NCI-H510A treated with DMSO at 0.1 percent for 48 hours (cell line): ENCODE data around the gene SAMMSON.

Source experiments
- DNase-seq: peaks from one replicate; lab custom pipeline; 2025; lab: John Stamatoyannopoulos, UW

The SAMMSON gene

DNA sequence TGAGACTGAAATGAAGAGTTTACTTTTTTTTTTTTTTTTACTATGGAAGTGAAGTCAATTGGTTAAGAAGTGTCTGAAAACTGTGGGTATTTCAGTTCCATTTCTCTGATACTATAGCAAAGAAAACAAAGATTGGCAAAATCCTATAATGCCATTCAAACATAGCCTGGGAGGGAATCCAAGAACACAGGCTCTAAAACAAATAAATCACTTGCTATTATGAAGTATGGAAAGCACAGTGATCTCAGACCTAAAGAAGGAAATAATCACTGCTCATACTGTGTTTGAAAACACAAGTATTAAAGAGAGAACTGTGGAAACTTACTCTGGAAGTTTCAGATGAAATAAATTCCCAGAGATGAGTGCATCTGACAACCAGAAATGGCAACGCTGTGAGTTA, 12.0 kb downstream of the SAMMSON start:
- no peak for DNase-seq

DNA sequence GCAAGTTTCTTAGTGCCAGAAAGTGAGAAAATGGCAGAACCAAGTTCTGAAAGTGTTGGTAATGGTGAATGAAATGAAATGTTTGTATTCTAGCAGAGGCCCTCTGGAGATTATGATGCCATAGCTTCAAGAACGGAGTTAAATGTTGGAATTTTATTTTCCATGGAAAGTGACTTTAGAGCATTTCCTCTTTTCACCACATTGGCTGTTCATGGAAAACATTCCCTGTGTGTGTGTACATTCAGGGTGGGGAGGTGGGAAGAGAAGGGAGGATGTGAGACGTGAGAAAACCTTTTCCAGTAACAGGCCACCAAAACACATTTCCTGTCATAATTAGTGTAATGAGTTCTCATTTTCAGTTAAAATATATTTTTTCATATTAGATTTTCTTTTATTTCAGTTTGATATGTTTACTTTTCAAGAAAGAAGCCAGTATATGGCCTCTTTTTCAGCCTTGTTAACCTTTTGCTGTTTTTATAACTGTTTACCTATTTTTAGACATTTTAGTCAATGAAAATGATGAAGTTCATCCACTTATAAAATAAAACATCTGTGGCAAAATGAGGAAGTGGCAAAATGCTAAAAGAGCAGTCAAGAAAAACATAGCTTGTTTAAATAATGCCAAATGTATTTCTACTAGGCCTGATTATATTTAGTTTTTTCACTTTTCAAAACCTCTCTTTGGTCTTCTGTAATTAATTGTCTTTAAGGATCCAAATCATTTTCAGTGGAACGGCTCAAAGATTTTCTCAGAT, 21.6 kb downstream of the SAMMSON start:
- no peak for DNase-seq

DNA sequence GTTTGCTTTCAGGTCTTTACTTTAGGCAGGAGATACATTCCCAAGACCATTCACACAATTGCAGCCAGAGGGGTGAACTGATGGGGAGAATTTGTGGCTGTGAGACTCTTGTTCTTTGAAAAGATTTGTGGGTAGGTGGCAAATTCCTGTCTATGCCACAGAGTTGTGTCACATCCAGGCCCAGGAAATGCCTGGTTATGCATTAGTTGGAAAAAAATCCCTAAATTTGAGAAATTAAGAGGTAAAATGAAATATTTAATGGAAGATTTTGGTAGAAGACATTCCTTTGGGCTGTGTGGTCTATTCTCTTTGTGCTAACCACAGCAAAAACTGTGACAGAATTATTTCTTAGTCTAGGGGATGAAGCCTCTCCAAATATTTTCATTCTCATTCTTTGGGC, 28.8 kb downstream of the SAMMSON start:
- no peak for DNase-seq

DNA sequence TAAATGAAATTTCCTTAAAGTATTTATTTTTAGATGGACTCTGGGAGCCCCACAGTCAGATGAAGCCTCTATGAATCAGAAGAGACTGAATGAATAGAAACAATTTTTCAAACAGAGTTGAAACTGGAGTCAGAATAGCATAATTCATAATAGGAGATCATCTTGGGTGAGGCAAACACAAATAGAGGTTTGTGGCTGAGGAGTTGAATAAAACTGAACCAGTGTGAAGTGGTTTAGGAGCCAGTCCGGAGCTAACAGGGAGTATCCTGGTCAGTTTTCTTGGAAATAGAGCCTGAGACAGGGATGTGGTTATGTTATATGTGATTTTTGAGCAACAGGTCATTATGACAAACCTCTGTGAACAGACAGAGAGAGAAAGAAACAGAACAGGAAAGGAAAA, 39.2 kb downstream of the SAMMSON start:
- no peak for DNase-seq

DNA sequence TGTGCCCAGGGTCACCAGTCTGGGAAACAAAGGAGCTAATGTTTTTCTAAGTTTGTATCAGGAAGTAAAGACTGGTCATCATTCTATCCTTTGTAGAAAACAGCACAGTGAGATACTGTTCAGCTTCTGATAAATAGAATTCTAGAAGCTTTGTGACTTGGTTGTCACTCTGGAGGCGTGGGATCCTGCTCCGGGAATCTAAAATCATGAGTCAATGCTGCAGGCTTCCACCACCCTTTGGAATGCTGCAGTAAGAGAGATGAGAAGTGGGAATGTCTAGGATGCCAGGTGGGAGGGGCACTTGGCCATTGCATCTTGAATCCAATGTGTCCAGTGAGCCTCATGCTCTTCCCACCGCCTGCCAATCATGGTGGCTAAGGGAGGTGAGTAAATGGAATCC, 40.9 kb downstream of the SAMMSON start:
- no peak for DNase-seq

DNA sequence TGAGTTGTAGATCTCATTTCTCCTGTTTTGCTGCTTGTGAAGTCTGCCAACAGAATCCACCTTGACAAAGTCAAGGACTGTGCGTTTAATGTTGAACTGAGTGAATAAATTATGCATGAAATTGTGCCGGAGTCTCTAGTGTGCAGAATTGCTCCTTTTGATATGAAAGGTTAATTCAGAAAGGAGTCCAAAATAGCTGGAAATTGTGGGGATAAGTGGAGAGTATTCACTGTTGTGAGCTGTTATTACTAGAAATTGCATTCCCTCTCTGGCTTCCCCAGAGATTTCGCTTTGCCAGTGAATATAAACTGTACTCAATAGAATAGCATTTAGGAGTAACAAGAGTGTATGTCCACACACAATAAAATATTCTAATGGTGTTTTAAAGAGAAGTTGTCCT, 43.1 kb downstream of the SAMMSON start:
- no peak for DNase-seq

DNA sequence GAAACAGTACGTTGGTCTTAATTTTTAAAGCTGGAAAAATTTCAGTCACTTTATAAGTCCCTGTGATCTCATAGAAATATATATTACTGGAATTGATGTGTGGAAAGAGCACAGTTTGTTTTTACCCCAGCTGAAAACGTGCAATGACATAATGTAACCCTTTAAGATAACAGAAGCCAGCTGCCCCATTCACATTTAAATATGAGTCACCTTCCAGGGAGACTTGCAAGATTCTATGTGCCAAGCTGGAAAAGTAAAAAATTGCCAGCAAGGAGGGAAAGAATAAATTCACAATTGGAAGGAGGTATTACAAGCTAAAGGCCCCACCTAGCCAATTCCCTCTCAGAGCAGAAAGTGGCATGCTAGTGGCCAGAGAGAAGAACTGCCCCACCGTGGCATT, 50.2 kb downstream of the SAMMSON start:
- no peak for DNase-seq

DNA sequence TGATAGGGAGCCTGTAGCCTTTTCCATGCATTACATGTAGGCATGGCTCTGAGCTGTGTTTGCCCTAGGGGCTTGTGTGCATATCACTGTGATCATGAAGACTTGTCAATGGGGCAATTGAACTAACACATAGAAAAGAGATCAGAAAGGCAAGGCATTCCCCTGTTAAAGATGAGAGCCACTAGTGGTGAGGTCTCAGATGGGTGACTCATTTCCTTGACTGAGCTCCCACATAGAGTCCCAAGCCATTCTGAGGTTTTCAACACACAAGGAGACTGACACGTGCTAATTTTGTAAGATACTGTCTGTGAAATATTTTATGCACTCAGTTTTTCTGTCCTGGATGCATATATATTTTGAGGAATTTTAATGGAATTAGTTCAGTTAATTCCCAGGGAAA, 53.8 kb downstream of the SAMMSON start:
- DNase-seq: no peak

DNA sequence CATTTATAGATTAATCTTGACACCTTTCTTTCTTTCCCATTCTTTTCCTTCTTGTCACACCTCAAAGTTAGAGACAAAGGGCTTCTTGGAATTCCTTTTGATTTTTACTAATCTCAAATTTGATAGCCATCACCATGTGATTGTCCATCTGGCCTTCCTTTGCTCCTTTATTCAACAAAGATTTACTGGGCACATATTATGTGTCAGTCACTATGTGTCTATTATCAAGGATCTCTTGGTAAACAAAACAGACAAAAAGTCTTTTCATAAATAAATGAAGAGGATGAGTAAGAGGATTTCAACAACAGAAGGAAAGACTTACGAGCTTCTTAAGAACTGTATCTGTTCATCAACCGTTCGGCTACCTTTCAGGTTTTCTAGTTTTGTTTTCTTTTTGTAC, 56.5 kb downstream of the SAMMSON start:
- no peak for DNase-seq

DNA sequence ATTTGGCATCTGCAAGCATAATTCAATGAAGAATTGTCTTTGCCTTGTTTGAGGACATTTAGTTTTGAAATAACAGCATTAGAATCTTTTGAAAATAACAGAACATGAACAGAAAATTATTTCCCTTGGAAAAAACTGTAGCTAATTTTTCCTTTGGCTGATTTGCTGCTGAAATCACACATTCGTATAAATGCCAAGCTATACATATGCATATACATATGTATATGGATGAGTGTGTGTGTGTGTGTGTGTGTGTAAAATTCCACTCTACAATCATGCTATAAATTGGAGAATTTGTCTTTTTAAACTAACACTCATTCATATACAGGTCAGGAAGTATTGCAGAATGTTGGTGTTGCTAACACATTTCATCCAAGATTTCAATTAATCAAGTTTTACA, 57.9 kb downstream of the SAMMSON start:
- DNase-seq: no peak

DNA sequence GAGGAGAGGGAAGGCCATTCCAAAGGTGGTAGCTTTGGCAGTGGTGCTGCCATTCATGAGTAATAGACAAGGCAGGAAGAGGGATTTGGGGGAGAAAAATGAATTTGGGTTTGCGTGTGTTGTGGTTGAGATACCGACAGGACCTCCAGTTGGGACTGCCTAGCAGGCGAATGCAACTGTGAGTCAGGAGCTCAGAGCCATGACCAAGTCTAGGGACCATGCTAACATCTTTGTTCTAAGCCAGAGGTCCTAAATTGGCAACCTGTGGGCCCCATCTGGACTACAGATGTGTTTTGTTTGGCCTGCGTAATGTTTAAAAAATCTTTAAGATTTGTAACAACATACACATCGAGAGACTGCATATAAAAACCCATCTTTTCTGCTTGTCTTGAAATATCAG, 61.6 kb downstream of the SAMMSON start:
- no peak for DNase-seq

DNA sequence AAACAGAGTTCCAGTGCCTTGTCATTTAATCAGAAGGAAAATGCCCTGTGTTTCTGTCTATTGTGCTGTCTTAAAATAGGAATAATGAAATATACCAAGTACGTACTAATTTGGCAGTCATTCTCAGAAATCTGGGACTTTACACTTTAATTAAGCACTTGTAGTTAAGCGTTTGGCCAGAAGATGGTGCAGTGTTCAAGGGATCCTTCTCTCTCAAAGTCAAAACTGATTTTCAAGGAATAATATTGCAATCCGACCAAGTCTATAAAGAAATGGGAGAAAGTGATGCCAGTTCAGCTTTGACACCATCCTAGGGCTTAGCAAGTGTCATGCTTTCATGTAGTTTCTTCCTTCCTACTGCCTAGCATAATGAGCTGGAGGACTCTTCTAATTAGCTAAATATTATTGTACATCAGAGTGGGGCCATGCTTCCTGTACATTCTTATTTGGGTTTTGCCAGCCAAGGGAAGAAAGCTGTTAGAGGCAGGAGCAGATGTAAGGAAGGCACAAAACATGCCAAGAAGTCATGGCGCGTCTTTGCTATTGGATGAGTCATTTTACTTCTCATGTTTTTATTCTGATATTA, 64.8 kb downstream of the SAMMSON start:
- DNase-seq: peak; percentile 20

DNA sequence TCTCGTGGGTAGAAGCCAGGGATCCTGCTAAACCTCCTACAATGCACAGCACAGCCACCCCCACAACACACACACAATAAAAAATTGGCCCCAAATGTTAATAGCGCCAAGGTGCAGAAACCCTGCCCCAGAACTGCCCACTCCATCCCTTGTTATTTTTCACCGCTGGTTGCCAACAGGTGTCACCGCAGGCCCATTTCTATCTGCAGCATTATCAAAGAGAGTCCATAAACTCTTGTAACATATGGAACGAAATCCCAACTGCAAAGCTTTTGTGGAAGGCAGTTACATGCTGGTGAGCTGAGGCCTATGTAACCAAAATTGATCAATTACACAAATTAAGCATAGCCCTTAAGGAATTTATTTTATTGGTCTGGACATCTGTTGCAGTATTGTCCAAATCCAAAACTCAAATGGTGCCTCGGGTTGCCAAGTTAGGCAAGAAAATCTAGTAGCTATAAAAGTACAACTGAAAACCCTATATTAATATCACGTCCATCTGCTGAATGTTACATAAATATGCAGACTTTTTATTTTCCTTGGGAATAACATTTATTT, 66.2 kb downstream of the SAMMSON start:
- DNase-seq: no peak

DNA sequence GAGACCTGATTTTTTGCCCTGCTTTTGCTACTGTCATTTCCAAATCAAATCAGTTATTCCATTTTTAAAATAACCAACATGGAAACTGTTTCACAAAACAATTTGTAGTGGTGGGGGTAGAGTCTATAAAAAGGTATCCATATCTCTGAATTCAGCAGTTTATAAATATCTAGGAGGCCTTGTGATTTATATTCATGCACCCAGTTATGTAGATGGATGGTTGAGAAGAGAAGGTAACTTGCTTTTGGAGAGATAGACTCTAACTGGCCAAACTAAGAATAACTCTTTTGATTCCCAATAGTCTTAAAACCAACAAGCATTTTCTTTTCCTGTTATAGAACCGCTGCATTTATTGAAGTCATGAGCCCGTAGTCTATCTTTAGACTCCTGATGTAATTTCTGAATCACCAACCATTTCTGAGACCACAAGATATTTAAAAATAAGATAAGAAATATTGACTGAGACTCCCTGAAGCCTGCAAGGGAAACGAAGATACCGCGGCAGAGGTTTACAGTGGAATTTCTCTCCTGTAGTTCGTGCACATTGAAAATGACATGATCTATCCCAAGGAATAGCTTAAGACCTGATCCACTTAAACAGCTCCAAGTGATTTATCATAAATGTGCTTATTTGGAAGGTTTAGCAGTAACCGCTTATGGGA, 68.5 kb downstream of the SAMMSON start:
- DNase-seq: no peak

DNA sequence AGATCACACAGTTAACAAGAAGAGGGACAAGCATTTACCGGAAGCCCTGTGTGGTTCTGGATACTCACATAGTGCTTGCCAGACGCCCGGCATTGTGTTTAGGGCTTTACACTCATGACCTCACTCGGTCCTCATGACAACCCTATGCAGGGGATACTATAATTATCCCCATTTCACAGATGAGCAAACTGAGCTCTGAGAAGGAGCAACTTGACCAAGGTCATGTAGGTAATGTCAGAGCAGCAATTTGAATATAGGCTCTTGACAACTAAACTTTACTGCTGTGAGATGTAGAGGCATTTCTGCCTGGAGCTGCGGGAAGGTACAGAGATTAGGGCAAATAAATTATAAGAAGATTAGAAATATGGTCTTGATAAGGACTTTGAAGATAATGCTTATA, 70.0 kb downstream of the SAMMSON start:
- DNase-seq: no peak

DNA sequence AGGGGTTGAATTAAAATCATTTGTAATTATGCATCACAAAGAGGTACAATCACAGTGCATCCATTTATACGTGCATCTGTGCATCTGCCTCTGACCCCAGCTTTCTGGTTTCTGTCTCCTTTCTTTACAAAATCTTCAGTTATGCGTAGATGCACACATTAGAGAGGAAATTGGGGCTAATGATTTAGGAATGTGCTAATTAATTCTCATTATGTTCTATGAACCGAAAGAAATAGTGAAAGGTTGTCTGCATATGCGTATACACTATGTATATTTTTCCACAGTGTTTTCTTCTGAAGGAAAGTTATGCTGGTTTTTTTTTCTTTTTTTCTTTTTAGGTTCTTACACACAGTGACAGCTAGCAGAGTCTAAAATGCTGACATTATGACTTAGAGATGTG, 71.6 kb downstream of the SAMMSON start:
- DNase-seq: no peak

DNA sequence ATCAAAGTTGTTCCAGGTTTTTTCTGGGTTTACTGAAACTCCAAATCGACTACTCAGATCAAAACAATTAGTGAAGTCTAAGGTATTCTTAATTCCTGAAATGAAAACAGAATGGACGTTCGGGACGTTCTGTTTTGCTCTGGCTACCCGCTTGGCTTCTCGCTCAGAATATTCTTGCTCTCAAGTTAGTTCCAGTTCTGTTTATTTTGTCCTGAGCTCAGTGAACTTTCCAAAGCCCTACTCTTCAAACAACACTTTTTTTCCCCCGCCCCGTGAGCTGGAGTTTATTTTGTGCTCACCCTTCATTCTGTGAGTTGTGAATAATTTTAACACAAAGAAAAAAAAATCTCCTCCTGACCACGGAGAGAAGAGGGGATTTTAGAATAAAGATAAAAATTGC, 72.6 kb downstream of the SAMMSON start:
- DNase-seq: no peak

DNA sequence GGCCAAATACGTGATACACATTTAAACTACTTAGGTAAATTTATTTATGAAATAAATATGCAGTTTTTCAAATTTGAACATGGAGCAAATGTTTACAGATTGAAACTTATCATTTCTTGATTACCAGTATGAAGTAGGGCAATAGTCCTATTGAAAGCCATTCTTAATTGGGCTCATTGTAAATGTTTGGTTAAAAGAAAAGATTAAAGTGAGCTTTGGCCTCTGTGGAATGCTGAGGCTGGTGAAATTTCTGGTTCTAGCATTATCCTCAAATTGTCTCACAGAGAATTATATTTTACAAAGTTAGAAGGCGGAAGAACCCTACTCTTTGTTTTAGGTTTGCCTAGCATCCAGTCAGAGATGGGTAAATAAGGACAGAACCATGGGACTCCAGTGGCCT, 73.2 kb downstream of the SAMMSON start:
- DNase-seq: no peak

DNA sequence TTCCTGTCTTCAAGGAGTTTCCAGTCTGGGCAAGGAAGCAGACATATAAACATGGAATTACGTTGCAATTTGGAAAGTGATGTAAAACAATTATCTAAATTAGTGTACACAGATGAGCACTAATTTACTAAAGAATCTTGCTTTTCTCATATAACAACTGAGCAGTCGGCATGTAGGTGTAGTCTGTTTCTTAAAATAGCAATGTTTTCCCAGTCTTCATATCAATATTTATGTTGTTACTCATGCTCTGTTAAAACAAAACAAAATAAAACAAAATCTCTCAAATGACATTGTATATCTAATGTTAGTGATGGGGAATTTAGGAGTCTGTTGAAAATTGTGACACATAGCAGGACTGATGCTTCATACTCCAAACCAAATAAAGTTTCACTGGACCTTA, 75.6 kb downstream of the SAMMSON start:
- no peak for DNase-seq

DNA sequence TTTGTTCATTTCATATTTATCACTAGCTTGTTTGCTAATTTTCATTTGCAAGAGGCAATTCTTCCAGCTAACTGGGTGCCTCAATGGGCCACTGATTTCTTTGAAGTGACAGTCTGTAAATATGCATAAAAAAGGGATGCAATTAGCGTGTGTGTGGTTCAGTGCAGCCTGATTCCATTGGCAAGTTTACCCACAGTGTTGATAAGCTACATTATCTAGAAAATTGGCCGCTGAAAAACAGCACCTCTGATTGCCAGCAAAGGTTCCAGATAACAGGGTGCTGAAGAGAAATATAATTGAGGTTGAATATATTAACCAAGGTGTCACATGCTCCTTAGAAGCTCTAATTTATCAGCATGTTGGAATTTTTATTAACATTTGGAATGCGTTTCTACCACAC, 76.9 kb downstream of the SAMMSON start:
- DNase-seq: no peak

DNA sequence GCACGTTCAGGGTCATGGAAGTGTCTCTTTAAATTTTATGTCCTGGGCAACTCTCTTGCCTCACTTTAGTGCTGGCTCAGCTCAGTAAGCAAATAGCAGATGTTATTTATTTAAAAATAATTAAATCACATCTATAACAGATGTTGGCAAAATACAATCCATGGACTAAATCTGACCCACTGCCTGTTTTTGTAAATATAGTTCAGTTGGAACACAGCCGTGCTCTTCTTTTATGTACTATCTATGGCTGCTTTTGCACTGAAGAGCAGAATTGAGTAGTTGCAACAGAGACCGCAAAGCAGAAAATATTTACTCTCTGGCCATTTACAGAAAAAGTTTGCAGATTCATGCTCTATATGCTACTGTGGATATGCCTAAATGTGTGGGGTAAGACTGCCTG, 79.2 kb downstream of the SAMMSON start:
- no peak for DNase-seq

DNA sequence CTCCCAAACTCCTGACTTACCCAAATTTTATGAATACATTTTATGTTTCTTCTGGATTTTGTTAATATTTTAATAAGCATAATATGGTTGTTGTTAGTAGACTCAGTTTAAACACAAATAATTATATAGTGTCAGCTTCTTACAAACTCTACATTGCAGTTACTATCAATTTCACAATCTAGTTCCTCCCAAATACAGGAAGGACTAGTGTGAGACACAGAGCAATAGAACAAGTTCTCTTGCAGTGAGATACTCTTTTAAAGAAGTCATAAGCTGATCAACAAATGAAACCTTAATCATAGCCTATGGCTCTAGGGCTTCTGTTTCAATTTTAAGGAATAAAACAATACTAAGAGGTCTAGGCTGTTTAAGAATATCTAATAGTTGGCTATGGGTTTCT, 86.1 kb downstream of the SAMMSON start:
- no peak for DNase-seq

DNA sequence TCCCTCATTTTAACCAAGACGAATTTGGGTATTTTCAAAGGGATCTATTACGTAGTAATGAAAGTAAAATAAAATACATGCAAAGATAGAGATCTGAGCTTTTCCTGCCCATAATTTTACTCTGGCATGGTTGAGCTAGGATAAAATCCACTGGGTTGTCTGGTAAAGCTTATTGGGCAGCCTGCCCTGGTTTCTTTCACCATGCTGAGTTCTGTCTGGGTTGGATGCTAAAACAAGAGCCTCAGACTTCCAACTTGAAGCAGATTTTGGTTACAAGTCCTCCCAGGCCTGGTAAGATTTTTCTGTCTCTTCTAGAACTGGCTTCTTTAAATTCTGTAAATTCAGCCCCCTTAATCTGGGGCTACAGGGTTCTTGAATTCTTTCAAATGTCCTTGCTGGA, 86.8 kb downstream of the SAMMSON start:
- DNase-seq: no peak
